Spleen (tissue), 11 donors: ENCODE data around the gene MLC1. TPM values are rescaled to one million over a fixed set of nuclear protein-coding genes. Genes with fewer than 3 reads are reported as not detected.

Source experiments
- DNase-seq: peaks from one replicate; pipeline ENCODE4 v3.0.0-alpha.2; 2020
- H3K27ac ChIP-seq, 8 donors: fragments of 200-600 bp; sonication (generic) in 7 of 8; 1 replicate in 4 of 8; 2 replicates in 4 of 8; pipeline versions ENCODE4 v1.5.0 to v1.8.0; 2016 to 2021; ENCODE audit warnings: inconsistent platforms in 4 of 8, mild to moderate bottlenecking in 4 of 8, moderate library complexity in 1 of 8
- H3K27me3 ChIP-seq, 7 donors: fragments of 200-600 bp; sonication (generic) in 6 of 7; replicated peaks in 1 of 7; 1 replicate in 4 of 7; 2 replicates in 3 of 7; pipeline versions ENCODE4 v1.5.0 to v1.8.0; 2016 to 2021; ENCODE audit warnings: inconsistent platforms in 3 of 7, mild to moderate bottlenecking in 1 of 7
- H3K36me3 ChIP-seq, 6 donors: fragments of 200-600 bp; sonication (generic) in 5 of 6; 1 replicate in 4 of 6; 2 replicates in 2 of 6; pipeline versions ENCODE4 v1.5.0 to v1.8.0; 2016 to 2021; ENCODE audit warnings: inconsistent platforms in 2 of 6
- H3K4me1 ChIP-seq, 6 donors: fragments of 200-600 bp; sonication (generic) in 5 of 6; 1 replicate in 3 of 6; 2 replicates in 3 of 6; pipeline versions ENCODE4 v1.5.0 to v1.8.0; 2016 to 2021; ENCODE audit warnings: inconsistent platforms in 3 of 6
- H3K4me3 ChIP-seq, 8 donors: fragments of 200-600 bp; sonication (generic) in 7 of 8; 1 replicate in 4 of 8; 2 replicates in 4 of 8; pipeline versions ENCODE4 v1.5.0 to v1.8.0; 2016 to 2021; ENCODE audit warnings: inconsistent platforms in 4 of 8, mild to moderate bottlenecking in 4 of 8, moderate library complexity in 2 of 8
- H3K9me3 ChIP-seq, 8 donors: fragments of 200-600 bp; sonication (generic) in 7 of 8; 1 replicate in 4 of 8; 2 replicates in 4 of 8; pipeline versions ENCODE4 v1.5.0 to v1.8.0; 2016 to 2021; ENCODE audit warnings: inconsistent platforms in 4 of 8
- POLR2A ChIP-seq, 3 donors: fragments of 450-650 bp; IDR thresholded peaks; one replicate each; pipeline ENCODE4 v1.5.1; 2017; ENCODE audit warnings: antibody characterized with exemption in 3 of 3, mild to moderate bottlenecking in 1 of 3
- POLR2AphosphoS5 ChIP-seq, 3 donors: sonication (generic); formaldehyde crosslinking; IDR thresholded peaks; one replicate each; pipeline ENCODE4 v1.5.1; 2017; ENCODE audit warnings: antibody characterized with exemption in 3 of 3
- WGBS, 5 donors: extraction: QIAGEN DNeasy Blood & Tissue Kit in 3 of 5; methylation state at CpG; one replicate each; pipeline versions ENCODE4 v1.1.5 to v1.1.7; 2013 to 2018; 5-methylcytosine and 5-hydroxymethylcytosine counted together
- intact Hi-C: fragments of 100-400 bp; cut with DNase I; formaldehyde crosslinking; loops from one replicate; pipeline ENCODE4 v1.15.0; 2023; ENCODE audit warnings: low total_unique reads
- polyA plus RNA-seq, 3 donors: library from polyadenylated mRNA; stranded (reverse); fragments of 200-250 nt; gene quantifications; one replicate each; pipeline ENCODE4 v1.2.1, GENCODE V29; 2013
- total RNA-seq, 7 donors: library from RNA; depleted of rRNA in 3 of 7; stranded (reverse); fragments of >200 nt in 3 of 7; fragmentation: NEBNext Ultra II Directional in 4 of 7; extraction: Animal tissue kit (Norgen Biotek cat#: 25700) in 4 of 7; gene quantifications; one replicate each; pipeline versions ENCODE4 v1.1.0 to v1.2.1, GENCODE V29; 2016 to 2021
- TF ChIP-seq, protein P1 (sequence below), 11 experiments: fragments of 200-600 bp in 7 of 11; fragments of 450-650 bp in 4 of 11; sonication (generic) in 4 of 11; IDR thresholded peaks in 8 of 11; conservative IDR thresholded peaks in 3 of 11; 1 replicate in 7 of 11; 2 replicates in 4 of 11; pipeline versions ENCODE4 v1.4.0 to v1.8.0; 2016 to 2021; ENCODE audit warnings: antibody characterized with exemption in 11 of 11, inconsistent platforms in 4 of 11, mild to moderate bottlenecking in 1 of 11
- donor health status: healthy with polysubstance abuse.
- donor health status: DM: no; HTN: no; CAD: no; lungs with moderate emphysema.
- donor health status: DM: no; HTN: no; CAD: no.
- donor health status: Bipolar disorder and iron deficiency.
- donor health status: healthy.
- donor health status: DM: no; HTN: no; CAD: no.
- donor health status: DM: yes; HTN: yes; CAD: no.

MLC1 gene
- total and polyA plus RNA-seq, 10 donors: 0.17 to 4.4 (median 1.6) TPM

DNA sequence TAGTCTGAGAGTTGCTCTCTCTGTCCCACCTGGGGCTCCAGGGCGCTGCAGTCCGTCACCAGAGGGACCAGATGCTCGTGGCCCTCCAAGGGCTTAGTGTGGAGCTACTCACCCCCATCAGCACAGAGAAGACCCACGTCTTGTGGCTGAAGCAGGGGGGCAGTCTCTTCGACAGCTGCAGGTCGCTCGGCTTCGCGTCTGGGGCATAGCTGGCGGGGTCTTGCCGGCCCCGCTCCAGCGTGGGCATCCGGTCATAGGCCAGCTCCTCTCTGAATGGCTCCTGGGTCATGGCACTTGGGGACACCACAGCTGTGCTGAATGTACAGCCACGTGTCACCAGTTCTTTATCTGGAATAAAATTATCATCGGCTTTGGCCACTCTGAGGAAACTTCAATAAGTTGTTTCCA, 608 bp downstream of the MLC1 start:
- H3K4me1 ChIP-seq: peaks cover 0 to 14% (median 0%) of the 10 kb centered on the region in 6 donors
- peaks cover 0 to 21% (median 4%) of the 10 kb centered on the region in 8 donors for H3K9me3 ChIP-seq
- H3K4me3 ChIP-seq: no peak overlapping the region
- peaks cover 0 to 63% (median 7%) of the 10 kb centered on the region in 7 donors for H3K27me3 ChIP-seq
- no peak for TF ChIP-seq POLR2AphosphoS5 (IDR thresholded peaks at IDR 0.05)
- TF ChIP-seq, protein P1, sequence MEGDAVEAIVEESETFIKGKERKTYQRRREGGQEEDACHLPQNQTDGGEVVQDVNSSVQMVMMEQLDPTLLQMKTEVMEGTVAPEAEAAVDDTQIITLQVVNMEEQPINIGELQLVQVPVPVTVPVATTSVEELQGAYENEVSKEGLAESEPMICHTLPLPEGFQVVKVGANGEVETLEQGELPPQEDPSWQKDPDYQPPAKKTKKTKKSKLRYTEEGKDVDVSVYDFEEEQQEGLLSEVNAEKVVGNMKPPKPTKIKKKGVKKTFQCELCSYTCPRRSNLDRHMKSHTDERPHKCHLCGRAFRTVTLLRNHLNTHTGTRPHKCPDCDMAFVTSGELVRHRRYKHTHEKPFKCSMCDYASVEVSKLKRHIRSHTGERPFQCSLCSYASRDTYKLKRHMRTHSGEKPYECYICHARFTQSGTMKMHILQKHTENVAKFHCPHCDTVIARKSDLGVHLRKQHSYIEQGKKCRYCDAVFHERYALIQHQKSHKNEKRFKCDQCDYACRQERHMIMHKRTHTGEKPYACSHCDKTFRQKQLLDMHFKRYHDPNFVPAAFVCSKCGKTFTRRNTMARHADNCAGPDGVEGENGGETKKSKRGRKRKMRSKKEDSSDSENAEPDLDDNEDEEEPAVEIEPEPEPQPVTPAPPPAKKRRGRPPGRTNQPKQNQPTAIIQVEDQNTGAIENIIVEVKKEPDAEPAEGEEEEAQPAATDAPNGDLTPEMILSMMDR (IDR thresholded peaks at IDR 0.05 in 8 of 11, conservative IDR thresholded peaks at IDR 0.05 in 3 of 11): no peak
- TF ChIP-seq POLR2A (IDR thresholded peaks at IDR 0.05): no peak
- DNase-seq: peak; percentile 77
- H3K27ac ChIP-seq: no peak overlapping the region
- H3K36me3 ChIP-seq: no peaks in the 10 kb centered on the region
- intact Hi-C loops: no loop called here
- WGBS, 5 donors: 24 to 49% (median 42%) methylated on average over 16 of the region's 16 CpGs

DNA sequence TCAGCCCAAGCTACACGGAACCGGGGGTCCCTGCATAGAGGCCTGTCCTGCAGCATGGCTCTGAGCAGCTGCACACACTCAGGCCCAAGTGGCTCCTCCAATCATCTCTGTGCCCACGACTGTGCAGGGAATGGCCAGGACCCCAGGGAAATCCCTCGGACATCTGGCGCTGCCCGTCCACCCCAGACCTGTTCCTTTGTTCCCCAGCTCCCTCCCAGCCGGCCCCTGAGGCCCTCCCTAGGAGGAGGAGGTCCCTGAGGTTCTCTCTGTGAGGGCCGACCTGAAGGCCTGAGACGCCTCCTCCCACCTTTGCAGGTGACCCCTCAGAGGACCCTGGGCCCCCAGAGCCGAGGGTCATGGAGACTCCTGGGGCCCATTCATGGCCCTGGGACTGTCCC, 1.1 kb downstream of the MLC1 start:
- peaks cover 0 to 17% (median 3%) of the 10 kb centered on the region in 8 donors for H3K9me3 ChIP-seq
- no peak overlapping the region for H3K4me3 ChIP-seq
- H3K36me3 ChIP-seq: no peaks in the 10 kb centered on the region
- no peak overlapping the region for H3K27ac ChIP-seq
- TF ChIP-seq, protein P1 (IDR thresholded peaks at IDR 0.05 in 8 of 11, conservative IDR thresholded peaks at IDR 0.05 in 3 of 11): no peak
- no peak for TF ChIP-seq POLR2A (IDR thresholded peaks at IDR 0.05)
- no peak for TF ChIP-seq POLR2AphosphoS5 (IDR thresholded peaks at IDR 0.05)
- intact Hi-C loops: no loop called here
- peaks cover 0 to 14% (median 0%) of the 10 kb centered on the region in 6 donors for H3K4me1 ChIP-seq
- peaks cover 0 to 61% (median 7%) of the 10 kb centered on the region in 7 donors for H3K27me3 ChIP-seq
- peak; percentile 69 for DNase-seq
- 46 to 72% (median 59%) methylated on average over 8 to 10 of the region's 10 CpGs; no CpG with 5 or more reads in 1 of the 5 donors for WGBS, 5 donors

DNA sequence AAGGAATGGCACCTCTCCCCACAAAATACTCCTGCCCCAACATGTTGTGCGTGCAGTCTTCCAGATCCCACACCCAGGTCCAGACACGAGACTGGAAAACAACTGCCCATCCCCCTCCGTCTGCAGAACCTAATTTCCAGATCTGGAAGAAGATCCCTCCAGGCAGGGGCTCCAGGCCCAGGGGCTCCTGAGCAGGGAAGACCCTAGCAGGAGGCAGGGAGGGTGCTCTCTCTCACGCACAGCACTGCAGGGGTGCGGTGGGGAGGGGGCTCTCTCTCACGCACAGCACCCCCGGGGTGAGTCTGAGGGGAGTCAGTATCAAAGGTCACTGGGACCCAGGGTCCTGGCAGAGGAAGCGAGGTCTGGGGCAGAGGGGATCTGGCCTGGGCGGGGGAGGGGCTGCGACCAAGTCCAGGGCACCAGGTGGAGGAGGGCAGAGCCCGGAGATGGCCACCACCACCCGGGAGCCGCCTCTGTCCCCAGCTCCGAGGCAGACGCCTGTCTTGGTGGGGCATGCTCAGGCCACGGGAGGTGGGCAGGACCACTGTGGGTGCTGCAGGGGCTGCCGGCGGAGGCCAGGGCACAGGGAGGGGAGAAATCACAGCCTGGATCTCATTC, 1.7 kb downstream of the MLC1 start:
- no peaks in the 10 kb centered on the region for H3K36me3 ChIP-seq
- WGBS, 5 donors: 65 to 86% (median 72%) methylated on average over 6 to 18 of the region's 18 CpGs
- peaks cover 0 to 17% (median 3%) of the 10 kb centered on the region in 8 donors for H3K9me3 ChIP-seq
- H3K27me3 ChIP-seq: peaks cover 0 to 56% (median 6%) of the 10 kb centered on the region in 7 donors
- peaks cover 0 to 14% (median 0%) of the 10 kb centered on the region in 6 donors for H3K4me1 ChIP-seq
- peak; percentile 66 for DNase-seq
- TF ChIP-seq POLR2A (IDR thresholded peaks at IDR 0.05): no peak
- TF ChIP-seq POLR2AphosphoS5 (IDR thresholded peaks at IDR 0.05): no peak
- TF ChIP-seq, protein P1 (IDR thresholded peaks at IDR 0.05 in 8 of 11, conservative IDR thresholded peaks at IDR 0.05 in 3 of 11): no peak
- no peak overlapping the region for H3K4me3 ChIP-seq
- no peak overlapping the region for H3K27ac ChIP-seq
- intact Hi-C loops: no loop called here

DNA sequence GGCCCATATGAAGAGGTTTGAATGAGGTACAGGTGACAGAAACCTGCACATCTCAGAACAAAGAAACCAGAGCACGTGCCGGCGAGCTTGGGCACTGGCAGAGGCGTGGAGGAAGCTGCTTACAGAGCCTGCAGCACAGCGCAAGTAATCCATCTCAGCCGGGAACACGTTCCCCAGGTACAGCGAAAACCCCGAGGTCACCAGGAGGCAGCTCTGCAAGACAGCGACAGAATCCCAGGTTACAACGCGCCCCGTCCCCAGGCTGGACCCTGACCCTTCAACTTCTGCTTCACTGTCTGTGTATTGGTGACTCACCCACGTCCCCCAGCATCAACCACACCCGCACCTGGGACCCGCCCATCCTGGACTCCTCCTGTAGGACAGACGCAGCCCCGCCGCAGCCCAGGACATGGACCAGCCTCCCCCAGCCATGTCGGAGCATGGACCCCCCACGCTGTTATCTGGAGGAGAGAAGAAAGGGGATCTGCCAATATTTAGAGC, 2.2 kb downstream of the MLC1 start:
- Histone ChIP-seq H3K4me1 (peaks cover 0 to 14% (median 0%) of the 10 kb centered on the region in 6 donors), H3K4me3 (no peak overlapping the region), H3K9me3 (peaks cover 0 to 17% (median 3%) of the 10 kb centered on the region in 8 donors), H3K36me3 (no peaks in the 10 kb centered on the region), H3K27ac (no peak overlapping the region), H3K27me3 (peaks cover 0 to 51% (median 3%) of the 10 kb centered on the region in 7 donors)
- intact Hi-C loops: no loop called here
- 81 to 90% (median 84%) methylated on average over 14 to 21 of the region's 21 CpGs for WGBS, 5 donors
- peak; percentile 63 for DNase-seq
- no peak for TF ChIP-seq POLR2AphosphoS5 (IDR thresholded peaks at IDR 0.05)
- TF ChIP-seq, protein P1 (IDR thresholded peaks at IDR 0.05 in 8 of 11, conservative IDR thresholded peaks at IDR 0.05 in 3 of 11): no peak
- TF ChIP-seq POLR2A (IDR thresholded peaks at IDR 0.05): no peak
